ENCODE data around the gene TGOLN2. TPM values are rescaled to one million over a fixed set of nuclear protein-coding genes. Genes with fewer than 3 reads are reported as not detected.
"Not testable (repeated sequence)": the region's sequence is repeated elsewhere in the genome, so short reads cannot be mapped to it uniquely, and the experiment has no call there.

The TGOLN2 gene
- polyA plus RNA-seq, 3 donors from 2014 or later = 28.7 to 75.4 (median 36.4) TPM

GRCh38 chr2:85329181-85329651 lies 1.4 kb upstream of the TGOLN2 start:
- peaks cover 35 to 42% of the 10 kb centered on the region in 2 donors for H3K4me1 Mint-ChIP-seq
- peak overlapping the region; percentile 2 to 98 (median 6) for H3K4me3 Mint-ChIP-seq
- H3K27ac Mint-ChIP-seq = peak overlapping the region in 5 of 6 donors; percentile 8 to 98 (median 47)

GRCh38 chr2:85327160-85327821 lies 498 bp downstream of the TGOLN2 start:
- DNase-seq = peak; percentile 56 to 64 (median 60)
- peak overlapping the region; percentile 96 to 98 (median 97) for H3K4me3 Mint-ChIP-seq

More at GRCh38 chr2:85329181-85329651, 1.4 kb upstream of the TGOLN2 start:
- no peak for DNase-seq
- Mint-ChIP-seq H3K9me3 (no peaks in the 10 kb centered on the region), H3K27me3 (ENCODE audit: low read depth in 3 of 3) (peaks cover 7 to 20% (median 14%) of the 10 kb centered on the region in 3 donors), H3K36me3 (peaks cover 18 to 24% (median 19%) of the 10 kb centered on the region in 3 donors)

DNA sequence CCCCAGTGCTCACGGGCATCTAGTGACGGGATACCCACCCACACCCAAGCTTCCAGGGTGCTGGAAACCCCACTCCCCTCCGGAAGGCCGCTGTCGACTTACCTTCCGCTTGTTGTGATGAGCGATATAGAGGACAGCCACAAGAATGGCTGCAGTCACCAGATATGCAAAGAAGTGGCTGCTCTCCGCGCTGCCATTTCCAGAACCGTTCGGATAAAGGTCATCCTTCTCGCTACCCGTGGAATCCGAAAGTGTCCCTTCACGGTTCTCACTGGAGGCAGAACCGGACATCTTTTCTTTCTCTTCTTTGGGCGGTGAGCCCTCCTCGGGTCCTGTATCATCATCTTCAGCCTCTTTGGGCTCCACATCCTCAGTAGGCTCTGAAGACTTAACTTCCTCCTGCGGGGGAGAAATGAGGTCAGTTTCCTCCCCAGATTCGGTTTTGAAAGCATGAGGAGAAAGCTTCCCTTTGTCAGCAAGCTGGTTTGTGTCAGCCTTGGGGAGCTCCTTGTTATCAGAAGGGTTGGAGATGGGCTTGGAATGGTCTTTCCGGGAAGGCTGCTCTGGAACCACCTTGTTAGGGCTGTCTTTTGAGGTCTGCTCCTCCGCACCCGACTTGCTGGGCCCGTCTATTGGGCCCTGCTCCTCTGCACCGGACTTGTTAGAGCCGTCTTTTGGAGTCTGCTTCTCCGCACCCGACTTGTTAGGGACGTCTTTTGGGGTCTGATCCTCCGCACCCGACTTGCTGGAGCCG lies 1.2 kb downstream of the TGOLN2 start:
- Mint-ChIP-seq H3K36me3 (peaks cover 23 to 43% (median 37%) of the 10 kb centered on the region in 3 donors), H3K4me3 (peak overlapping the region; percentile 96 to 98 (median 97)), H3K9me3 (no peaks in the 10 kb centered on the region), H3K4me1 (peaks cover 62 to 67% of the 10 kb centered on the region in 2 donors), H3K27ac (peak overlapping the region; percentile 98 to 100 (median 100)), H3K27me3 (ENCODE audit: low read depth in 3 of 3) (peaks cover 7 to 23% (median 14%) of the 10 kb centered on the region in 3 donors)
- DNase-seq = peak; percentile 44 to 55 (median 53)

More at GRCh38 chr2:85327160-85327821, 498 bp downstream of the TGOLN2 start:
- Mint-ChIP-seq H3K9me3 (no peaks in the 10 kb centered on the region), H3K36me3 (peaks cover 23 to 36% (median 30%) of the 10 kb centered on the region in 3 donors), H3K27ac (peak overlapping the region; percentile 98 to 100 (median 100)), H3K27me3 (ENCODE audit: low read depth in 3 of 3) (peaks cover 7 to 23% (median 14%) of the 10 kb centered on the region in 3 donors), H3K4me1 (peaks cover 55 to 59% of the 10 kb centered on the region in 2 donors)

- Mint-ChIP-seq H3K4me1 (peaks cover 73 to 78% of the 10 kb centered on the region in 2 donors), H3K27ac (peak overlapping the region; percentile 98 to 100 (median 100)), H3K4me3 (peak overlapping the region; percentile 96 to 98 (median 97)), H3K36me3 (peaks cover 29 to 52% (median 48%) of the 10 kb centered on the region in 3 donors), H3K27me3 (ENCODE audit: low read depth in 3 of 3) (peaks cover 7 to 23% (median 13%) of the 10 kb centered on the region in 3 donors), H3K9me3 (no peaks in the 10 kb centered on the region)
- no peak for DNase-seq
Measured at GRCh38 chr2:85325466-85325811, 2.4 kb downstream of the TGOLN2 start.

DNA sequence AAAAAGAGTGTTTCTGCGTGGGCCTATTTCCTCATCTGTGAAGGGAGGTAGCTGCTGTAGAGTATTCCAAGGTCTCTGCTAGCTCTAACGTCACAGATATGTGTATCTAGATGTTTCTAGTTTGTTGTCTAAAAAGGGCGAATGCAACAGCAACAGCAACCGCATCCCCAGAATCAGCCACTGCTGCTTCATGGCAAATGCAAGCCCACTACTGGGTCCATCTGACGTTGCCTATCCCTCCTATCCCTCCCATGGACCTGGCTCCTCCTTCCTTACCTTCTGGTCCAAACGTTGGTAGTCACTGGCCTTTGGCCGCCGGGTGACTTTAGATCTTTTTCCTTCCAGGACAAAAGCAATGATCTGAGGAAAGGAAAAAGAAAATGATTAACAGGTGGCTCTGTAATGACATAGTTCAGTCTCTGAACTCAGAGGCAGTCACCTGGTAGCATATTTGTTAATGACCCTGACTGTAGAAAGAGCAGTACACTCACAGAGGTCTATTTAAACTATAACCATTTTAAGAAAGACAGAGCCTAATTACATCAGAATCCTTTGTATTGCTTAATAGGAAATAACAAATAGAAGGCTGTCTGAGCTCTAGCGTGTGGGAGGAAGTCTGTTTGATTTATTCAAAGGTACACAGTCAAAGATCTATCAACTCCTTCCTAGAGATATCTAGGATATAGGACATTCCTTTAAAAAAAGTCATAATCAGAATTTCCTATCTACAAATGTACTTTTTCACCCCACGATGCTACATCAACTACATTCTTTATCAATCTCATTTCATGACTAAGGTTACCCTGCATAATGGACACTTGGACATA lies 2.9 kb downstream of the TGOLN2 start:
- DNase-seq = no peak
- H3K27ac Mint-ChIP-seq = peak overlapping the region; percentile 48 to 100 (median 99)
- peak overlapping the region; percentile 96 to 98 (median 97) for H3K4me3 Mint-ChIP-seq
- no peaks in the 10 kb centered on the region for H3K9me3 Mint-ChIP-seq
- peaks cover 35 to 58% (median 49%) of the 10 kb centered on the region in 3 donors for H3K36me3 Mint-ChIP-seq
- H3K4me1 Mint-ChIP-seq = peaks cover 79 to 84% of the 10 kb centered on the region in 2 donors
- H3K27me3 Mint-ChIP-seq (ENCODE audit: low read depth in 3 of 3) = peaks cover 7 to 23% (median 13%) of the 10 kb centered on the region in 3 donors

DNA sequence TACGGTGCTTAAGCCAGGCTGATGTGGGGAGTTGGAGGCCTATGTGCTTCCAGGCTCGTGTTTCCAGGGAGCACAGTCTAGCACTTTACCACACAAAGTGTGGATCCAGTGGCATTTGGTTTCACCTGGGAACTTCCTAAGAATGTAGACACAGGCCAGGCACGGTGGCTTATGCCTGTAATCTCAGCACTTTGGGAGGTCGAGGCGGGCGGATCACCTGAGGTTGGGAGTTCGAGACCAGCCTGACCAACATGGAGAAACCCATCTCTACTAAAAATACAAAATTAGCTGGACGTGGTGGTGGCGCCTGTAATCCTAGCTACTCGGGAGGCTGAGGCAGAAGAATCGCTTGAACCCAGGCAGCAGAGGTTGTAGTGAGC lies 3.8 kb downstream of the TGOLN2 start:
- DNase-seq, H3K9me3 Mint-ChIP-seq: not testable (repeated sequence)

GRCh38 chr2:85323351-85323987 lies 4.3 kb downstream of the TGOLN2 start:
- no peaks in the 10 kb centered on the region for H3K9me3 Mint-ChIP-seq
- H3K4me1 Mint-ChIP-seq = peaks cover 89 to 92% of the 10 kb centered on the region in 2 donors
- DNase-seq = no peak
- peaks cover 40 to 69% (median 59%) of the 10 kb centered on the region in 3 donors for H3K36me3 Mint-ChIP-seq
- H3K4me3 Mint-ChIP-seq = peak overlapping the region; percentile 66 to 98 (median 96)
- H3K27ac Mint-ChIP-seq = peak overlapping the region in 5 of 6 donors; percentile 24 to 100 (median 44)
- H3K27me3 Mint-ChIP-seq (ENCODE audit: low read depth in 3 of 3) = peaks cover 5 to 23% (median 13%) of the 10 kb centered on the region in 3 donors

More for the DNA sequence above, 3.8 kb downstream of the TGOLN2 start:
- peak overlapping the region; percentile 96 to 98 (median 97) for H3K4me3 Mint-ChIP-seq
- H3K27me3 Mint-ChIP-seq (ENCODE audit: low read depth in 3 of 3) = peaks cover 7 to 23% (median 13%) of the 10 kb centered on the region in 3 donors
- peak overlapping the region in 5 of 6 donors; percentile 24 to 100 (median 44) for H3K27ac Mint-ChIP-seq
- peaks cover 88 to 92% of the 10 kb centered on the region in 2 donors for H3K4me1 Mint-ChIP-seq
- peaks cover 40 to 64% (median 54%) of the 10 kb centered on the region in 3 donors for H3K36me3 Mint-ChIP-seq

DNA sequence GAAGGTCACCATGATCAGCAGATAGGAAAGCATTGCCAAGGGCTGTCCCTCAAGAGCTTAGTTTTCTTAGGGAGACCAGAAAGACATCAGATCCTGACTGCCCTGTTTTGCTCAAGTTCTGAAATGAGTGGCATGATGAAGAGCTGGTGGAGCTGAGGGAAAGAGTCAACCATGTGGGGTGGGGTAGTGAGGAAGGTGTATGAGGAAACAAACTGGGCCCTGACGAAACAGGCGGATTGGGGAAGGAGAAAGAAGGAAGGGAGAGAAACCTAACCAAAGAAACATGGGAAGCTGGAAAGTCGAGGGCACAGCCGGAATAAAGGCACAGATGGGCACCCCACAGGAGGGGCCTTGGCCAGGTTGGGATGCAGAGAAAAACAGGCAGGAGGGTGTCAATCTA lies 8.0 kb downstream of the TGOLN2 start:
- H3K27ac Mint-ChIP-seq = peak overlapping the region in 5 of 6 donors; percentile 47 to 88 (median 70)
- peaks cover 0 to 3% (median 0%) of the 10 kb centered on the region in 3 donors for H3K27me3 Mint-ChIP-seq (ENCODE audit: low read depth in 3 of 3)
- no peaks in the 10 kb centered on the region for H3K9me3 Mint-ChIP-seq
- peak overlapping the region in 3 of 5 donors; percentile 7 to 48 (median 11) for H3K4me3 Mint-ChIP-seq
- peaks cover 30 to 68% (median 44%) of the 10 kb centered on the region in 3 donors for H3K36me3 Mint-ChIP-seq
- peaks cover 72 to 77% of the 10 kb centered on the region in 2 donors for H3K4me1 Mint-ChIP-seq
- DNase-seq = no peak

DNA sequence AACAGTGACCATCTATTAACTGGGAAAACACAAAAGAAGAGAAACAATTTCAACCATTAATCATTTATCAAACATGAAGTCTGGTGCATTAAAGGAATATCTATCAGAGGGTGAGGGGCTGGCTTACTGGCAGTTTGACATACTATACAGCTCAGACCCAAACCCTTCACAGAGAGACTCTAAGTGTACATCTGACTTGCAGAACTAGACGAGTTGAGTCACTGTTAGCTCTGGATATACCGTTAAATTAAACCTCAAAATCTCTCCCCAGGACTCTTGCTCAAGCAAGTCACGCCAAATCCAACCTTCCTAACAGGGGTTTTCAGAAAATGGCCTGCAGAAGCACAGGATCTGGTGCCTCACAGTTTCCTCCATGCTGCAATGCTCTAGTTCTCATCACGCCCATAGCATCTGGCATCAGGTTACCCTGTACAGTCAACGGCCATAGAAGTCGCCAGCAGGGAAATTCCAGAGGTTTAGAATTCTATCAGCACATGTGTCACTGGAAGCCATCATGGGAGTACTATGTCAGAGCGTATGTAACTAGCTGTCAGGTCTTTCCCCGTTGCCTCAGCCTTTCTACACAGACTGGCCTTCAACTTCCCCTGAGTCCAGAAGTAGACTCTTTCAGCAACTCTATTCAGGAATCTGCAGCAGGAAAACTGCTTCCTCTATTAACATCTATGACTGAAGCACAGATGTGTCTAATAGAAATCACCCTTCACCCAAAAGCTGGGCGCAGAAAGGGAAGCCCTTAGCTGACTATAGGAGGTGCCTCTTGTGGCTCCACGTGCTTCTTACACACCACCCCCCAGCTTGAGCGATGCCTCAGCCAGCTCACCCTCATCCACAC lies 9.3 kb downstream of the TGOLN2 start:
- DNase-seq = no peak
- Mint-ChIP-seq H3K4me3 (peak overlapping the region; percentile 6 to 61 (median 24)), H3K36me3 (peaks cover 26 to 65% (median 37%) of the 10 kb centered on the region in 3 donors), H3K27me3 (ENCODE audit: low read depth in 3 of 3) (peaks cover 2 to 3% (median 3%) of the 10 kb centered on the region in 3 donors), H3K27ac (peak overlapping the region in 5 of 6 donors; percentile 13 to 76 (median 73)), H3K9me3 (no peaks in the 10 kb centered on the region), H3K4me1 (peaks cover 61 to 69% of the 10 kb centered on the region in 2 donors)

GRCh38 chr2:85315921-85316320 lies 11.9 kb downstream of the TGOLN2 start:
- peak overlapping the region in 2 of 6 donors; percentile 31 to 39 for H3K27ac Mint-ChIP-seq

GRCh38 chr2:85314884-85315242 lies 12.9 kb downstream of the TGOLN2 start:
- Mint-ChIP-seq H3K36me3 (peaks cover 11 to 35% (median 14%) of the 10 kb centered on the region in 3 donors), H3K9me3 (no peaks in the 10 kb centered on the region), H3K27me3 (ENCODE audit: low read depth in 3 of 3) (peaks cover 0 to 5% (median 2%) of the 10 kb centered on the region in 3 donors), H3K27ac (peak overlapping the region in 1 of 6 donors; percentile 42), H3K4me3 (no peak overlapping the region), H3K4me1 (peaks cover 37 to 50% of the 10 kb centered on the region in 2 donors)
- no peak for DNase-seq

More at GRCh38 chr2:85315921-85316320, 11.9 kb downstream of the TGOLN2 start:
- peaks cover 17 to 44% (median 24%) of the 10 kb centered on the region in 3 donors for H3K36me3 Mint-ChIP-seq
- H3K27me3 Mint-ChIP-seq (ENCODE audit: low read depth in 3 of 3); H3K9me3 Mint-ChIP-seq; H3K4me3 Mint-ChIP-seq; DNase-seq: not testable (repeated sequence)
- H3K4me1 Mint-ChIP-seq = peaks cover 39 to 52% of the 10 kb centered on the region in 2 donors

GRCh38 chr2:85312404-85312803 lies 15.4 kb downstream of the TGOLN2 start:
- no peak overlapping the region for H3K4me3 Mint-ChIP-seq
- peaks cover 0 to 21% (median 9%) of the 10 kb centered on the region in 3 donors for H3K36me3 Mint-ChIP-seq
- no peaks in the 10 kb centered on the region for H3K9me3 Mint-ChIP-seq
- H3K4me1 Mint-ChIP-seq = peaks cover 38 to 53% of the 10 kb centered on the region in 2 donors
- peaks cover 4 to 6% (median 5%) of the 10 kb centered on the region in 3 donors for H3K27me3 Mint-ChIP-seq (ENCODE audit: low read depth in 3 of 3)
- no peak for DNase-seq
- peak overlapping the region in 3 of 6 donors; percentile 24 to 48 (median 35) for H3K27ac Mint-ChIP-seq
